ENCODE measurements around the gene TOMM40. TPM values are rescaled to one million over a fixed set of nuclear protein-coding genes. Genes with fewer than 3 reads are reported as not detected.

TOMM40 gene
- total RNA-seq, 1 donor: 30.2 TPM

GRCh38 chr19:44889830-44890365 is 1.2 kb upstream of the TOMM40 start:
- H3K4me3 ChIP-seq (ENCODE audit: low read depth, low read length): peak overlapping the region; percentile 71
- no peak for TF ChIP-seq CTCF (IDR thresholded peaks at IDR 0.05; ENCODE audit: insufficient read depth, low read length)
- no peak for DNase-seq (ENCODE audit: low read depth)

GRCh38 chr19:44890366-44891015 is 563 bp upstream of the TOMM40 start:
- peak overlapping the region; percentile 71 for H3K4me3 ChIP-seq (ENCODE audit: low read depth, low read length)
- TF ChIP-seq CTCF (IDR thresholded peaks at IDR 0.05; ENCODE audit: insufficient read depth, low read length): no peak
- peak; percentile 100 for DNase-seq (ENCODE audit: low read depth)

- DNase-seq (ENCODE audit: low read depth): no peak
- H3K4me3 ChIP-seq (ENCODE audit: low read depth, low read length): no peak overlapping the region
- TF ChIP-seq CTCF (IDR thresholded peaks at IDR 0.05; ENCODE audit: insufficient read depth, low read length): no peak
These were observed 1.9 kb downstream of the TOMM40 start for GRCh38 chr19:44892932-44893331.

GRCh38 chr19:44893332-44894051 is 2.4 kb downstream of the TOMM40 start:
- no peak for TF ChIP-seq CTCF (IDR thresholded peaks at IDR 0.05; ENCODE audit: insufficient read depth, low read length)
- no peak overlapping the region for H3K4me3 ChIP-seq (ENCODE audit: low read depth, low read length)
- no peak for DNase-seq (ENCODE audit: low read depth)

GRCh38 chr19:44894052-44894400 is 3.0 kb downstream of the TOMM40 start:
- DNase-seq (ENCODE audit: low read depth): no peak
- H3K4me3 ChIP-seq (ENCODE audit: low read depth, low read length): no peak overlapping the region

GRCh38 chr19:44894946-44895345 is 3.9 kb downstream of the TOMM40 start:
- no peak for DNase-seq (ENCODE audit: low read depth)
- TF ChIP-seq CTCF (IDR thresholded peaks at IDR 0.05; ENCODE audit: insufficient read depth, low read length): no peak
- no peak overlapping the region for H3K4me3 ChIP-seq (ENCODE audit: low read depth, low read length)

More at GRCh38 chr19:44894052-44894400, 3.0 kb downstream of the TOMM40 start:
- TF ChIP-seq CTCF (IDR thresholded peaks at IDR 0.05; ENCODE audit: insufficient read depth, low read length): no peak

All from fibroblast of the aortic adventitia (primary cell).